Activated naive CD8-positive, alpha-beta T cell treated with anti-CD3 and anti-CD28 coated beads, Interleukin-2, amount 50 U/mL, for 24 hours (primary cell): ENCODE data around the gene ALKBH5.

Experiments
- ATAC-seq: fragments of 150-1000 bp; cut with Tn5 transposase; one replicate; pipeline ENCODE4 v1.10.0; 2021
- DNase-seq: peaks from one replicate; pipeline ENCODE4 v3.0.0; 2021
- H3K27ac Mint-ChIP-seq: one replicate; pipeline ENCODE4 v1.8.0; 2021; ENCODE audit warnings: mild to moderate bottlenecking, mixed read lengths
- H3K27me3 Mint-ChIP-seq: one replicate; pipeline ENCODE4 v1.8.0; 2021; ENCODE audit warnings: mixed read lengths
- H3K36me3 Mint-ChIP-seq: one replicate; pipeline ENCODE4 v1.8.0; 2021; ENCODE audit warnings: low read depth, mixed read lengths
- H3K4me1 Mint-ChIP-seq: one replicate; pipeline ENCODE4 v1.8.0; 2021; ENCODE audit warnings: mixed read lengths
- H3K4me3 Mint-ChIP-seq: one replicate; pipeline ENCODE4 v1.8.0; 2021; ENCODE audit warnings: mild to moderate bottlenecking, moderate library complexity, mixed read lengths
- H3K9me3 Mint-ChIP-seq: one replicate; pipeline ENCODE4 v1.8.0; 2021; ENCODE audit warnings: mixed read lengths

The ALKBH5 gene

DNA sequence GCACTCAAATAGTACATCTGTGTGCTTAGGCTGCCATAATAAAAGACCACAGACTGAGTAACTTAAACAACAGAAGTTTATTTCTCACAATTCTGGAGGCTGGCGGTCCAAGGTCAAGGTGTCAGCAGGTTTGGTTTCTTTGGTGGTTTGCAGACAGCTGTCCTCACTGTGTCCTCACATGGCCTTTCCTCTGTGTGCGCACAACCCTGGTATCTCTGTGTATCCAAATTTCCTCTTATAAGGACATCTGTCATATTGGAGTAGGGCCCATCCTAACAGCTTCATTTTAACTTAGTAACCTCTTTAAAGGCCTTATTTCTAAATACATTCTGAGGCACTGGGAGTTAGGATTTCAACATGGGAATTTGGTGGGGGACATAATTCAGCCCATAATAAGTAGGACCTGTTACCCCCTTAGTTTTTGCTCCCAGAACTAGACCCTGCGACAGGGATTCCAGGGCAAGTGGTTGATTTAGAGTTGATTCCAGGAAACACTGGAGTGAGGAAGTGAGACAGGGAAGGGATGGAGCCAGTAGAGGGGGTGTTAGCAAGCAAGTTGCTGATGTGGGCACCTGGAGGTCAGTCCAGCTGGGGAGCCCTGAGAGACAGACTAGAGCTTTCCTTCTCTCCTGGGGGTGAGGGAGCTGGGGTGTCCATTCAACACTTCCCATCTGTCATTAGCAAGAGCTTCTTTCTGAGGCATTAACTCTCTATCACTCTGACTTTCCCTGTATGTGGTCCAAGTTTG lies 10.9 kb upstream of the ALKBH5 start:
- no peaks in the 10 kb centered on the region for H3K36me3 Mint-ChIP-seq
- no peaks in the 10 kb centered on the region for H3K27me3 Mint-ChIP-seq
- DNase-seq (no peak), ATAC-seq (no peak)
- no peak overlapping the region for H3K27ac Mint-ChIP-seq
- H3K4me3 Mint-ChIP-seq: no peak overlapping the region
- H3K9me3 Mint-ChIP-seq: no peaks in the 10 kb centered on the region
- no peaks in the 10 kb centered on the region for H3K4me1 Mint-ChIP-seq

DNA sequence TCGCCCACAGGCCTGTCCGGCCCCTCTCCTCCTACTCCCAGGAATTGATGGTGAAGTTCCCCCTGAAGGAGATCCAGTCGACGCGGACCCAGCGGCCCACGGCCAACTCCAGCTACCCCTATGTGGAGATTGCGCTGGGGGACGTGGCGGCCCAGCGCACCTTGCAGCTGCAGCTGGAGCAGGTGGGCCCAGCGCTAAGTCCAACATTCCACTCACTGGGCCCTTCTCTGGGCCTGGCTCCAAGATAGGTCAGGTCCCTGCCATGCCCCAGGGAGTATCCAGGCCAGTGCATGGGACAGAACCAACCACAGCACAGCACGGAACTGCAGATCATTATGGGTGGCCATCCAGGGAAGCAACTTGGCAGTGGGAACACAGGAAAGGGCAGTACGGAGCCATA lies 9.9 kb upstream of the ALKBH5 start:
- Mint-ChIP-seq H3K27ac (no peak overlapping the region), H3K9me3 (no peaks in the 10 kb centered on the region), H3K4me3 (no peak overlapping the region), H3K27me3 (no peaks in the 10 kb centered on the region), H3K4me1 (no peaks in the 10 kb centered on the region), H3K36me3 (no peaks in the 10 kb centered on the region)
- no peak for ATAC-seq
- no peak for DNase-seq

DNA sequence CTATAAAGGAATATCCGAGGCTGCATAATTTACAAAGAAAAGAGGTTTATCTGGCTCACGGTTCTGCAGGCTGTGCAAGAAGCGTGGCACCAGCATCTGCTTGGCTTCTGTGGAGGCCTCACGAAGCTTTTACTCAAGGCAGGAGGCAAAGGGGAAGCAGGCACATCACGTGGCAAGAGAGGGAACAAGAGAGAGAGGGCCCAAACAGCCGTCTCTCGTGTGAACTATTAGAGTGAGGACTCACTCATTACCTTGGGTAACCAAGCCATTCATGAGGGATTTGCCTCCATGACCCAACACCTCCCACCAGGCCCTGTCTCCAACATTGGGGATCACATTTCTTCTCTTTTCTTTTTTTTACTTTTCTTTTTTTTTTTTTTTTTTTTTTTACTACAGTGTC lies 7.5 kb upstream of the ALKBH5 start:
- Mint-ChIP-seq H3K4me1 (peaks cover 9% of the 10 kb centered on the region), H3K4me3 (no peak overlapping the region), H3K27ac (no peak overlapping the region), H3K9me3 (no peaks in the 10 kb centered on the region), H3K27me3 (no peaks in the 10 kb centered on the region), H3K36me3 (no peaks in the 10 kb centered on the region)
- no peak for ATAC-seq
- DNase-seq: no peak

DNA sequence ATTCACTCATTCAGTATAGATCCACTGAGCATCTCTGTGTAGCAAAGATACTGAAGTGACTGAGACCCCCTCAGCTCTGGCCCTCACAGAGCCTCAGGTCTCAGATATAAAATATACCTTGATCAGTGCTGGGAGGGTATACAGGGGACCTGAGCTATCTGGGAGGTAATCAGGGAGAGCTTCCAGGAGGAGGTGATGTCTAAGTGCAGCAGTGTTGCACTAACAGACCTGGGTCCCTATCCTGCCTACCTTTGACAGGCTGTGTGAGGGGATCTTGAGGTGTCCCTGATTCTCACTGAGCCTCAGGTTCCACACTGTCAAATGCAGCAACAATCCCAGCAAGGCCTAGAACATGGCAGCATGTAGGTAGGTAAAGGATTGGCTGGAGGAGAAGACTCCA lies 6.5 kb upstream of the ALKBH5 start:
- Mint-ChIP-seq H3K36me3 (no peaks in the 10 kb centered on the region), H3K9me3 (no peaks in the 10 kb centered on the region), H3K27ac (no peak overlapping the region), H3K4me3 (no peak overlapping the region), H3K27me3 (no peaks in the 10 kb centered on the region), H3K4me1 (peaks cover 18% of the 10 kb centered on the region)
- DNase-seq: no peak
- no peak for ATAC-seq

DNA sequence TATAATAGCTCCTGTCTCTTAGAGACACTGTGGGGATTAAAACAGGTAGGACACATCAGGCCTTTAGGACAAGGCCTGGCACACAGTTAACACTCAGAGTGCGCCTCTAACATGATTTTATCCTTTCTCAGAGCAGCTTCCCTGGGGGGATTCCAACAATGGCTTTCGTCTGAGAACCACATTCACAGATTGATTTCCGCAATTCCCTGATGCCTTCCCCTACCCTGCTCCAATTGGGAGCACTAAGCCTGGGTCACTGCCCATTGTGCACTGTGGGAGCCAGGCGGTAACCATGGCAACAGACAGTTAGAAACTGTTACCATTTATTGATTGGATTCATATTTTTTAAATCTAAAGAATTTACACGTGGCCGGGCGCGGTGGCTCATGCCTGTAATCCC lies 5.9 kb upstream of the ALKBH5 start:
- DNase-seq (no peak), ATAC-seq (no peak)
- no peak overlapping the region for H3K4me3 Mint-ChIP-seq
- peaks cover 24% of the 10 kb centered on the region for H3K4me1 Mint-ChIP-seq
- no peaks in the 10 kb centered on the region for H3K36me3 Mint-ChIP-seq
- H3K27me3 Mint-ChIP-seq: no peaks in the 10 kb centered on the region
- no peaks in the 10 kb centered on the region for H3K9me3 Mint-ChIP-seq
- H3K27ac Mint-ChIP-seq: no peak overlapping the region

DNA sequence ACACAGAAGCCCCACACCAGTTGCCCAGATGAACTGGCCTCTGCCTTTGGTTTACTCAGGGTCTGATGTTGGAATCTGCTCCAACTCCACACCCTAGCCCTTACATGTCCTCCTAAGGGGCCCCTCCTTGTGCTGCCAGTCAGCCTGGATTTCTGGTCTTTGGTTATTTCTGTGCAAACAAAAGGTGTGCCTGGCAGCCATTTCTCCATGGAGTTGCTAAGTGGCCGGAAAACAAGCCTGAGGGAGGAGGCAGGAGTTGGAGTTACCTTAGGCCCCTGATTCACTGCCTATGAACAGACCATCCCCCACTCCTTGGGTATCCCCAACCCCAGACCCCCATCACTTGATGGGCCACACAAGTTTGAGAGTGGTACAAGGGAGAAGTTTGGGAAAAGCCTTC lies 4.4 kb upstream of the ALKBH5 start:
- H3K9me3 Mint-ChIP-seq: no peaks in the 10 kb centered on the region
- peak overlapping the region; percentile 5 for H3K27ac Mint-ChIP-seq

DNA sequence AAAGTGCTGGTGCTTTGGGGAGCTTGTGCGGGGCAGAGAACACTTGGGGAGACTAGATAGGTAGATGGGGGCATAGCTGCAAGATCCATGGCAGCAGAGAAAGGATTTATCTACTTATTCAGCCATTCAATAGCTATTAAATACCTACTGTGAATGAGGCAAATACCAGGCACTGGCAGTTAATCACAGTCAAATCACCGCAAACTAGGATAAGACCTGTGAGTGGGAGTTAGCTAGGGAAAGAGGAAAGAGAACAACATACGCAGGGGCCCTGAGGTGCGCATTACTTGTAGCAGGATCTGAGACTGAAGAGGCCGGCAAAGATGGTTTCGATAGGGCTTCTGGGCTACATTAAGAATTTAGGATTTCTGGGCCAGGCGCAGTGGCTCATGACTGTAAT lies 3.8 kb upstream of the ALKBH5 start:
- peaks cover 32% of the 10 kb centered on the region for H3K4me1 Mint-ChIP-seq
- ATAC-seq: no peak
- H3K27ac Mint-ChIP-seq: peak overlapping the region; percentile 5
- H3K36me3 Mint-ChIP-seq: peaks cover 4% of the 10 kb centered on the region
- H3K27me3 Mint-ChIP-seq: peaks cover 3% of the 10 kb centered on the region
- no peak overlapping the region for H3K4me3 Mint-ChIP-seq
- DNase-seq: no peak
- H3K9me3 Mint-ChIP-seq: no peaks in the 10 kb centered on the region

More for the DNA sequence above, 4.4 kb upstream of the ALKBH5 start:
- Mint-ChIP-seq H3K4me3 (no peak overlapping the region), H3K4me1 (peaks cover 31% of the 10 kb centered on the region), H3K27me3 (peaks cover 3% of the 10 kb centered on the region), H3K36me3 (peaks cover 3% of the 10 kb centered on the region)
- ATAC-seq (no peak), DNase-seq (no peak)

DNA sequence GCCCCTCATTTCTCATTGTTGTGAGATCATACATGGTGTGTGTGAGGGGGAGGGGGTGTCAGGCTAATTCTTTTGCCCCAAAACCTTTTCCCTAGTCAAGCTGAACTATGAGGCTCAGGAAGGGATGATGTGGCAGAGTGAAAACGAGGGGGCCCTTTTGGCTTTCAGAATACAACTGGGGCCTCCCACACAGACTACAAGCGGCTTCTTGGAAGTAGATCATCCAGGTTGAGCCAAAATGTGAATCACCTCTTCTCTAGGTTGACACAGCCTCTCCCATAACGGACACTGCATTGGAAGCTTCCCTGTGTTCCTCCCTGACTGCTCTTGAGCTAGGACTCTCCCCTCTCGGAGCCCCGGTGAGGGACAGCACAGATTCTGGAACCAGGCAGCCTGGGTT lies 2.3 kb upstream of the ALKBH5 start:
- Mint-ChIP-seq H3K27me3 (peaks cover 3% of the 10 kb centered on the region), H3K4me1 (peaks cover 46% of the 10 kb centered on the region), H3K9me3 (no peaks in the 10 kb centered on the region), H3K36me3 (peaks cover 19% of the 10 kb centered on the region), H3K4me3 (peak overlapping the region; percentile 96), H3K27ac (peak overlapping the region; percentile 98)
- ATAC-seq: peak; percentile 29
- DNase-seq: peak; percentile 58

DNA sequence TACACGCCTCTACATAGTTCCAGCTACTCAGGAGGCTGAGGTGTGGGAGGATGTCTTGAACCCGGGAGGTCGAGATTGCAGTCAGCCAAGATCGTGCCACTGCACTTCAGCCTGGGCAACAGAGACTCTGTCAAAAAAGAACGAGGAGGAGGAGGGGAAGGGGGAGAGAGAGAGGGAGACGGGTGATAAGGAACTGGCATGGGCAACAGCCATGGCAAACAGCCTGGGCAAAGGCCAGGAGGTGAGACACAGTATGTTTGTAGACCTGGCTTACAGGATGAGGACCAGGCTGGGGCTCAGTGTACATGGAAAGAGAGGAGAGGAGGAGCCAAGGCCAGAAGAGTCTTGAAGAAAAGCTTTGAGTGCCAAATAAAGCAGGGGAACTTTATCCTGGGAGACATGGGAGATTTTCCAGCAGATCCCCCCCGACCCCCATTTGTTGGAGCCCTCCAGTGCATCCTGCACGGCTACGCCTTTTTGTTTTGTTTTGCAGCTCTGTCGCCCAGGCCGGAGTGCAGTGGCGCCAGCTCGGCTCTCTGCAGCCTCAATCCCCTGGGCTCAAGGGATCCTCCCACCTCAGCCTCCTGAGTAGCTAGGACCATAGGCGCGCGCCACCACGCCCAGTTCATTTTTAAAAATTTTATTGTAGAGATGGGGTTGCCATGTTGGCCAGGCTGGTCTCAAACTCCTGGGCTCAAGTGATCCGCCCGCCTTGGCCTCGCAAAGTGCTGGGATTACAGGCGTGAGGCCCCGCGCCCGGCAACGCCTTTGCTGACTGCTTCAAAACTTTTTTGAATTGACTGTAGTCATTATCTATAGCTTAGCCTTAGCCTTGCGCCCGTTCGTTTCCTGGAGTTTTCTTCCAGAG lies 1.3 kb upstream of the ALKBH5 start:
- peaks cover 27% of the 10 kb centered on the region for H3K36me3 Mint-ChIP-seq
- peaks cover 56% of the 10 kb centered on the region for H3K4me1 Mint-ChIP-seq
- DNase-seq: peak; percentile 18
- no peaks in the 10 kb centered on the region for H3K9me3 Mint-ChIP-seq
- ATAC-seq: no peak
- peak overlapping the region; percentile 98 for H3K27ac Mint-ChIP-seq
- H3K4me3 Mint-ChIP-seq: peak overlapping the region; percentile 96
- H3K27me3 Mint-ChIP-seq: peaks cover 3% of the 10 kb centered on the region

DNA sequence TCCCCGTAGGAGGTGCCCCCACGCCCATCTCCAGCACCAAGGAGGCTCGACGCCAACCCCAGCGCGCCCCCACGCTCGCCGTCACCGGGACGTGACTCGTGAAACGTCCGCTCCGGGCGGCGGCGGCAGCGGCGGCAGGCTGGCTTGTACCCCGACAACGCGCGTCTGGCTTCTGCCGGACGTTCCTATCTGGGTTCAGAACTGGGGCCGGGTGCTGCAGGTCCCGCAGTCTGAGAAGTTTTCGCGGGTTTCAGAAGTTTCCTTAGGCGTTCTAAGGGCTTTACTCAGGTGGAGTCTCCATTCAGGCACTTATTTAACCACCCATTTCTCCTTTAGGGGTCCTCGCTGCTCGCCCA lies 672 bp upstream of the ALKBH5 start:
- Mint-ChIP-seq H3K4me3 (peak overlapping the region; percentile 96), H3K9me3 (no peaks in the 10 kb centered on the region), H3K4me1 (peaks cover 62% of the 10 kb centered on the region), H3K36me3 (peaks cover 33% of the 10 kb centered on the region), H3K27me3 (peaks cover 3% of the 10 kb centered on the region), H3K27ac (peak overlapping the region; percentile 98)
- peak; percentile 29 for ATAC-seq
- peak; percentile 92 for DNase-seq

DNA sequence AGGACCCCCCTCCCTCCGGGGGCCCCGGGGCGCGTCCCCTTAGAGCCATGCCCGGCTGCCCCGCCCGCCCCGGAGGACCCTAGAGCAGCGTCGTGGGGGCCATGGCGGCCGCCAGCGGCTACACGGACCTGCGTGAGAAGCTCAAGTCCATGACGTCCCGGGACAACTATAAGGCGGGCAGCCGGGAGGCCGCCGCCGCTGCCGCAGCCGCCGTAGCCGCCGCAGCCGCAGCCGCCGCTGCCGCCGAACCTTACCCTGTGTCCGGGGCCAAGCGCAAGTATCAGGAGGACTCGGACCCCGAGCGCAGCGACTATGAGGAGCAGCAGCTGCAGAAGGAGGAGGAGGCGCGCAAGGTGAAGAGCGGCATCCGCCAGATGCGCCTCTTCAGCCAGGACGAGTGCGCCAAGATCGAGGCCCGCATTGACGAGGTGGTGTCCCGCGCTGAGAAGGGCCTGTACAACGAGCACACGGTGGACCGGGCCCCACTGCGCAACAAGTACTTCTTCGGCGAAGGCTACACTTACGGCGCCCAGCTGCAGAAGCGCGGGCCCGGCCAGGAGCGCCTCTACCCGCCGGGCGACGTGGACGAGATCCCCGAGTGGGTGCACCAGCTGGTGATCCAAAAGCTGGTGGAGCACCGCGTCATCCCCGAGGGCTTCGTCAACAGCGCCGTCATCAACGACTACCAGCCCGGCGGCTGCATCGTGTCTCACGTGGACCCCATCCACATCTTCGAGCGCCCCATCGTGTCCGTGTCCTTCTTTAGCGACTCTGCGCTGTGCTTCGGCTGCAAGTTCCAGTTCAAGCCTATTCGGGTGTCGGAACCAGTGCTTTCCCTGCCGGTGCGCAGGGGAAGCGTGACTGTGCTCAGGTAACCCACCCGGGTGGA lies 759 bp downstream of the ALKBH5 start:
- DNase-seq: peak; percentile 71
- H3K36me3 Mint-ChIP-seq: peaks cover 41% of the 10 kb centered on the region
- H3K27ac Mint-ChIP-seq: peak overlapping the region; percentile 92
- peaks cover 70% of the 10 kb centered on the region for H3K4me1 Mint-ChIP-seq
- no peaks in the 10 kb centered on the region for H3K9me3 Mint-ChIP-seq
- peaks cover 3% of the 10 kb centered on the region for H3K27me3 Mint-ChIP-seq
- peak overlapping the region; percentile 96 for H3K4me3 Mint-ChIP-seq
- no peak for ATAC-seq

DNA sequence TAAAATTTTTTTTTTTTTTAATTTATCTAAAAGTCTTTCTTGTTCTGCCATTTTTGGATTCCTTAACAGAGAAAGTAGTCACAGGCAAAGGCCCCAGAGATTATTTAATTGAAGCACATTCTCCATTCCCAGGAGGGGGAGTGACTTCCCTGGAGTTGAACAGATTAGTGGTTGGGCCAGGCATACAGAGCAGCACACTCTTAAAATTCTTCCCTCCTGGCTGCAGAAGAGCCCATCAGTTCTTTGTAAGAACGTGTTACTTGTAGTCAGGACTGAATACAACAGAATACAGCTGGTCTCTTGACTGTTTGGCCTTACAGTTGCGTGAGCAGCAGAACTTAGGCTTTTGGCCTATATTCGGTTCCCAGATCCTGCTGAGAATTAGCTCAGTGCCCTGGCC lies 1.8 kb downstream of the ALKBH5 start:
- peaks cover 77% of the 10 kb centered on the region for H3K4me1 Mint-ChIP-seq
- peak overlapping the region; percentile 92 for H3K27ac Mint-ChIP-seq
- peaks cover 48% of the 10 kb centered on the region for H3K36me3 Mint-ChIP-seq
- DNase-seq (no peak), ATAC-seq (no peak)
- no peaks in the 10 kb centered on the region for H3K9me3 Mint-ChIP-seq
- peak overlapping the region; percentile 96 for H3K4me3 Mint-ChIP-seq
- H3K27me3 Mint-ChIP-seq: peaks cover 3% of the 10 kb centered on the region

DNA sequence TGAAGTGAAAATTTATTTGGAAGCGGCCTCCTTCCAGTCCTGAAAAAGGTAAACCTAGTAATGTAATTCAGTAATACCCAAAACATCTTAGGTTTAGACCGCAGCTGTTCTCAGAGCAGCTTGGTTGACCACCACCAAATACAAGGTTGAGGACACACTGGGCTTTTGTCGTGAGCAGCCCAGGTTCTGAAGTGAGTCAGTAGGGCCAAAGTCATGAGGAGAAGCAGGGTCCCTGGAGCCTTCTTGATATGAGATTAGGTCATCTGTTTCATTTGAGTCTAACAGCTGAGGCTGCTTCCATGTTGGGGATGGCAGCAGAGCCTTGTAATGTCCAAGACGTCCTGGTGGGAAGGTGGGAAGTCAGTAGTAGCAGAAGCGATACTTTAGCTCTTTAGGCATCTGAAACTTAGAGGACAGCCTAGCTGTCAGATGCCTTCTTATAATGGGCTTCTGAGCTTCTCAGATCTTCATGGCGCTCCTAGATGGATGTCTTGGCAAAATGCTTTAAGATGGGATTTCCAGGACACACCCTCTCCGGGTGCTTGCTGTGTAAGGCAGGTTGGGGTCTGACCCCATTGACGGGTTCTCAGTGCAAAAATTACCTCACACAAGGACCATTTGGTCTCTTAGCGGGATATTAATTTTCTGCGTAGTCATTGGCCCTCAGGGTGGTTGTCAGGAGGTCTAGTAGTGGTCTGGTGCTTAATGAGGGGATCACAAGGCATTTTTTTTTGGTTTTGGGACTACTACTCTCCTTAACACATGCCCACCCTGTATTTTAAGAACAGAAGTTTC lies 2.4 kb downstream of the ALKBH5 start:
- Mint-ChIP-seq H3K27me3 (peaks cover 3% of the 10 kb centered on the region), H3K9me3 (no peaks in the 10 kb centered on the region), H3K36me3 (peaks cover 52% of the 10 kb centered on the region), H3K27ac (peak overlapping the region; percentile 92), H3K4me3 (peak overlapping the region; percentile 96), H3K4me1 (peaks cover 76% of the 10 kb centered on the region)
- ATAC-seq (no peak), DNase-seq (no peak)

DNA sequence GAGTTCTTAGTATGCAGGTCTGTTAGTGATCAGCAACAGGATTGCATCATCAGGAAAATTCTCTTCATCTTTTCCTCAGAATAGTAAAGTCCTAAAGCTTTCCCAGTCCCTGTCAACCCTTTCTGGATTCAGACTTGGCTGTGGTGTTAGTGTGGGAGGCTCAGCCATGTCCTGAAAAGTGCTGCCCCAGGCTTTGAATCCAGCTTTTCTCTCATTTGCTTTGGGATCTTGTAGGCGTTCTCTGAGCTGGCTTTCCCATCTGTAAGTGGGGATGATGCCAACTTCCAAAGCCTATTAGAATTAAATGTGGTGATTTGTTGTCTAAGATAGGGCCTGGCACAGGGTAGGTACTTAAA lies 3.0 kb downstream of the ALKBH5 start:
- peaks cover 56% of the 10 kb centered on the region for H3K36me3 Mint-ChIP-seq
- peak overlapping the region; percentile 96 for H3K4me3 Mint-ChIP-seq

More for the DNA sequence above, 3.0 kb downstream of the ALKBH5 start:
- peaks cover 3% of the 10 kb centered on the region for H3K27me3 Mint-ChIP-seq
- no peaks in the 10 kb centered on the region for H3K9me3 Mint-ChIP-seq
- DNase-seq (no peak), ATAC-seq (no peak)
- H3K4me1 Mint-ChIP-seq: peaks cover 76% of the 10 kb centered on the region
- peak overlapping the region; percentile 92 for H3K27ac Mint-ChIP-seq
